IMR-90 (cell line): Measurements from ENCODE around the gene SLC1A5. TPM values are rescaled to one million over a fixed set of nuclear protein-coding genes. Genes with fewer than 3 reads are reported as not detected.

Source experiments
- ATAC-seq: fragments of 200-7000 bp; cut with Tn5 transposase; 2 replicates; pipeline ENCODE4 v1.9.1; 2020; ENCODE audit warnings: low read depth, mild to moderate bottlenecking, moderate library complexity
- BruUV-seq: library from RNA; stranded (reverse); fragments of 400-500 nt; replicated peaks from 2 replicates; lab custom pipeline; 2021; lab: Mats Ljungman, UMichigan
- CTCF ChIA-PET: fragments of 300-600 bp; formaldehyde crosslinking; extraction: SDS; loops from one replicate; lab custom pipeline; 2021; ENCODE audit warnings: antibody characterized with exemption; lab: Yijun Ruan, JAX
- POLR2A ChIA-PET: fragments of 300-600 bp; sonication (Branson Sonifier 250); formaldehyde crosslinking; loops from one replicate; lab custom pipeline; 2022; ENCODE audit warnings: antibody characterized with exemption; ENCODE audit not compliant: unreplicated experiment; lab: Charles Lee
- DNase-seq: peaks from one replicate; pipeline ENCODE4 v3.0.0; 2013
- H2AFZ ChIP-seq: replicated peaks from 2 replicates; pipeline ENCODE3; 2013; ENCODE audit warnings: low read length, mild to moderate bottlenecking; ENCODE audit not compliant: poor library complexity
- H2AK5ac ChIP-seq: 2 replicates; pipeline ENCODE4 v1.6.1; 2013; ENCODE audit warnings: low read depth, low read length, inconsistent platforms
- H2AK9ac ChIP-seq: replicated peaks from 2 replicates; pipeline ENCODE3; 2013; ENCODE audit warnings: mild to moderate bottlenecking, low read depth, low read length, moderate library complexity; ENCODE audit not compliant: poor library complexity
- H2BK120ac ChIP-seq: 2 replicates; pipeline ENCODE4 v1.6.1; 2013; ENCODE audit warnings: low read depth, low read length, inconsistent platforms
- H2BK15ac ChIP-seq: 3 replicates; pipeline ENCODE4 v1.6.1; 2013; ENCODE audit warnings: low read depth, low read length, inconsistent platforms
- H2BK20ac ChIP-seq: 2 replicates; pipeline ENCODE4 v1.6.1; 2013; ENCODE audit warnings: low read depth, mild to moderate bottlenecking, inconsistent platforms, low read length, moderate library complexity
- H2BK5ac ChIP-seq: 2 replicates; pipeline ENCODE4 v1.6.1; 2013; ENCODE audit warnings: mild to moderate bottlenecking, low read depth, low read length, inconsistent platforms; ENCODE audit not compliant: poor library complexity, severe bottlenecking
- H3K14ac ChIP-seq: replicated peaks from 2 replicates; pipeline ENCODE4 v1.6.1; 2013; ENCODE audit warnings: low read depth, low read length, inconsistent platforms
- H3K18ac ChIP-seq: 2 replicates; pipeline ENCODE4 v1.6.1; 2013; ENCODE audit warnings: low read depth, low read length, control low read depth
- H3K23ac ChIP-seq: 2 replicates; pipeline ENCODE4 v1.6.1; 2013; ENCODE audit warnings: low read depth, low read length, inconsistent platforms
- H3K27ac ChIP-seq: 2 replicates; pipeline ENCODE4 v1.5.1; 2013; ENCODE audit warnings: mild to moderate bottlenecking, control low read depth, low read length; ENCODE audit not compliant: insufficient read depth
- H3K27me3 ChIP-seq: 2 replicates; pipeline ENCODE4 v1.6.1; 2013; ENCODE audit warnings: low read length; ENCODE audit not compliant: control insufficient read depth, insufficient read depth
- H3K36me3 ChIP-seq: 2 replicates; pipeline ENCODE4 v1.6.1; 2013; ENCODE audit warnings: low read length, mixed read lengths; ENCODE audit not compliant: control insufficient read depth, insufficient read depth
- H3K4ac ChIP-seq: 2 replicates; pipeline ENCODE4 v1.6.1; 2013; ENCODE audit warnings: low read depth, low read length, inconsistent platforms
- H3K4me1 ChIP-seq: 2 replicates; pipeline ENCODE4 v1.6.1; 2013; ENCODE audit warnings: low read length, mixed read lengths; ENCODE audit not compliant: control insufficient read depth, insufficient read depth
- H3K4me2 ChIP-seq: 2 replicates; pipeline ENCODE4 v1.6.1; 2013; ENCODE audit warnings: low read depth, mild to moderate bottlenecking, control low read depth, low read length, moderate library complexity
- H3K4me3 ChIP-seq: 2 replicates; pipeline ENCODE4 v1.5.1; 2013; ENCODE audit warnings: low read depth, mild to moderate bottlenecking, control low read depth, low read length, moderate library complexity; ENCODE audit not compliant: insufficient read depth
- H3K56ac ChIP-seq: 2 replicates; pipeline ENCODE4 v1.6.1; 2013; ENCODE audit warnings: low read length, inconsistent platforms; ENCODE audit not compliant: insufficient read depth; ENCODE audit errors: extremely low read depth
- H3K79me1 ChIP-seq, 2 experiments: 2 replicates each; pipeline ENCODE4 v1.6.1; 2013; ENCODE audit warnings: low read length in 2 of 2, inconsistent platforms in 1 of 2, low read depth in 1 of 2
- H3K9ac ChIP-seq: 2 replicates; pipeline ENCODE4 v1.6.1; 2013; ENCODE audit warnings: low read depth, low read length, control low read depth
- H3K9me1 ChIP-seq: 2 replicates; pipeline ENCODE4 v1.6.1; 2013; ENCODE audit warnings: low read length, inconsistent platforms; ENCODE audit not compliant: insufficient read depth
- H3K9me3 ChIP-seq: 2 replicates; pipeline ENCODE4 v1.6.1; 2013; ENCODE audit warnings: low read length; ENCODE audit not compliant: control insufficient read depth, insufficient read depth
- H4K20me1 ChIP-seq: 2 replicates; pipeline ENCODE4 v1.6.1; 2013; ENCODE audit warnings: low read length, inconsistent platforms; ENCODE audit not compliant: insufficient read depth
- H4K5ac ChIP-seq: 2 replicates; pipeline ENCODE4 v1.6.1; 2013; ENCODE audit warnings: mild to moderate bottlenecking, low read depth, low read length, control low read depth
- H4K8ac ChIP-seq, 2 experiments: 2 replicates each; pipeline ENCODE4 v1.6.1; 2013; ENCODE audit warnings: low read depth in 2 of 2, low read length in 2 of 2, control low read depth in 1 of 2, inconsistent platforms in 1 of 2
- H4K91ac ChIP-seq: 2 replicates; pipeline ENCODE4 v1.6.1; 2013; ENCODE audit warnings: low read depth, low read length, inconsistent platforms; ENCODE audit not compliant: insufficient read depth
- BHLHE40 ChIP-seq: fragments of 150-350 bp; IDR thresholded peaks from 2 replicates; pipeline ENCODE4 v1.6.1; 2016; ENCODE audit warnings: mild to moderate bottlenecking, low read depth, low read length
- CEBPB ChIP-seq: IDR thresholded peaks from 2 replicates; pipeline ENCODE4 v1.6.1; 2012; ENCODE audit warnings: low read depth, low read length, improper control_type of control experiment
- CHD1 ChIP-seq: IDR thresholded peaks from 2 replicates; pipeline ENCODE4 v1.6.1; 2012; ENCODE audit warnings: low read depth, low read length, improper control_type of control experiment
- FOS ChIP-seq: fragments of 150-350 bp; IDR thresholded peaks from 2 replicates; pipeline ENCODE4 v1.6.1; 2016; ENCODE audit warnings: low read depth, low read length
- MAZ ChIP-seq: IDR thresholded peaks from 2 replicates; pipeline ENCODE4 v1.6.1; 2012; ENCODE audit warnings: low read depth, mild to moderate bottlenecking, low read length, improper control_type of control experiment, moderate library complexity, borderline replicate concordance
- MXI1 ChIP-seq: IDR thresholded peaks from 2 replicates; pipeline ENCODE4 v1.6.1; 2012; ENCODE audit warnings: low read depth, mild to moderate bottlenecking, low read length, moderate library complexity, borderline replicate concordance
- NFE2L2 ChIP-seq: fragments of 150-350 bp; IDR thresholded peaks from 2 replicates; pipeline ENCODE4 v1.6.1; 2016; ENCODE audit warnings: low read depth, mild to moderate bottlenecking, low read length
- POLR2A ChIP-seq: IDR thresholded peaks from 2 replicates; pipeline ENCODE4 v1.6.1; 2012; ENCODE audit warnings: mild to moderate bottlenecking, low read depth, low read length
- RAD21 ChIP-seq: IDR thresholded peaks from 2 replicates; pipeline ENCODE4 v1.6.1; 2012; ENCODE audit warnings: low read length, improper control_type of control experiment
- WGBS, 2 experiments: methylation state at CpG; one replicate each; pipeline versions ENCODE4 v1.1.5 to v1.1.7; 2013; ENCODE audit warnings: missing lambda C conversion rate in 2 of 2; ENCODE audit not compliant: insufficient read length in 1 of 2; ENCODE audit errors: extremely low coverage in 2 of 2; 5-methylcytosine and 5-hydroxymethylcytosine counted together
- dilution Hi-C: fragments of 300-500 bp; cut with HindIII; formaldehyde crosslinking; loops from one replicate; pipeline ENCODE4 v1.14.3; 2018; ENCODE audit warnings: low sequenced_read_pairs; ENCODE audit not compliant: unreplicated experiment
- in situ Hi-C: fragments of 300-500 bp; cut with MboI; formaldehyde crosslinking; loops from 3 replicates; pipeline ENCODE4 v1.14.3; 2019; ENCODE audit warnings: low sequenced_read_pairs, inconsistent platforms, mixed read lengths
- intact Hi-C: fragments of 100-400 bp; cut with micrococcal nuclease; formaldehyde crosslinking; loops from 2 replicates; pipeline ENCODE4 v1.10.0; 2022
- polyA plus RNA-seq, 3 experiments: library from polyadenylated mRNA; depleted of rRNA; stranded (reverse); fragments of >200 nt; gene quantifications; 2 replicates each; pipeline ENCODE4 v1.2.3, GENCODE V29; 2012; ENCODE audit warnings: low replicate concordance in 1 of 3
- total RNA-seq: library from RNA; depleted of rRNA; stranded (reverse); fragments of >200 nt; gene quantifications from 2 replicates; pipeline ENCODE4 v1.2.3, GENCODE V29; 2012
- TF ChIP-seq, protein P1 (sequence below): conservative IDR thresholded peaks from 2 replicates; pipeline ENCODE4 v1.5.1; 2012; ENCODE audit warnings: mild to moderate bottlenecking, low read depth, low read length, improper control_type of control experiment
- TF ChIP-seq, protein P2 (sequence below): fragments of 150-350 bp; IDR thresholded peaks from 2 replicates; pipeline ENCODE4 v1.6.1; 2016; ENCODE audit warnings: low read depth, mild to moderate bottlenecking, low read length, moderate library complexity, borderline replicate concordance

SLC1A5 gene
- total and polyA plus RNA-seq, 2 of the 4 experiments (the other 2 are of a cell fraction) = 142 to 171 TPM

DNA sequence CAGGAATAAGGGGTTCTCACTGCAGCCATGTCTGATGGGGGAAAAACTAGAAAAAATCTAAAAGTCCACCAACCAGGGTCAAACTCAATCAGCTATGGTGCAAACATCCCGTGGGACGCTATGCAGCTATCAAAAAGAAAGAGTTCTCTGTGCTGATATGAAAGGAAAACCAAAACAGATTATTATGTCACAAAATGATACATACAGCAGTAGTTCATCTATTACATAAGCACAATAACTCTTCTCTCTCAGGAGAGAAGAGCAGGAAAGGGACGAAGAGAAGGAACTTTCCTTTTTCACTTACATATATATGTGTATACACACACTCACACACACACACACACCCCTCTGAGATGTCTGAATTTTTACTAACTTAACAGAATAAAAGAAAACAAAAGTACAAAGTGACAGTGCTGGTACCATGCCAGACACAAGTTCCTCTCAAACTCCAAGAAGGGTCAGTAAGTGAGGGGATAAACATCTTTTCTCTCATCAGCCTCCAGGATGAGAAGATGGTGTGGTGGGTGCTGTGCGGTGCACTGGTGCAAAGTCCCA lies 45.4 kb downstream of the SLC1A5 start (continued):
- TF ChIP-seq, protein P1, sequence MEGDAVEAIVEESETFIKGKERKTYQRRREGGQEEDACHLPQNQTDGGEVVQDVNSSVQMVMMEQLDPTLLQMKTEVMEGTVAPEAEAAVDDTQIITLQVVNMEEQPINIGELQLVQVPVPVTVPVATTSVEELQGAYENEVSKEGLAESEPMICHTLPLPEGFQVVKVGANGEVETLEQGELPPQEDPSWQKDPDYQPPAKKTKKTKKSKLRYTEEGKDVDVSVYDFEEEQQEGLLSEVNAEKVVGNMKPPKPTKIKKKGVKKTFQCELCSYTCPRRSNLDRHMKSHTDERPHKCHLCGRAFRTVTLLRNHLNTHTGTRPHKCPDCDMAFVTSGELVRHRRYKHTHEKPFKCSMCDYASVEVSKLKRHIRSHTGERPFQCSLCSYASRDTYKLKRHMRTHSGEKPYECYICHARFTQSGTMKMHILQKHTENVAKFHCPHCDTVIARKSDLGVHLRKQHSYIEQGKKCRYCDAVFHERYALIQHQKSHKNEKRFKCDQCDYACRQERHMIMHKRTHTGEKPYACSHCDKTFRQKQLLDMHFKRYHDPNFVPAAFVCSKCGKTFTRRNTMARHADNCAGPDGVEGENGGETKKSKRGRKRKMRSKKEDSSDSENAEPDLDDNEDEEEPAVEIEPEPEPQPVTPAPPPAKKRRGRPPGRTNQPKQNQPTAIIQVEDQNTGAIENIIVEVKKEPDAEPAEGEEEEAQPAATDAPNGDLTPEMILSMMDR = no peak

DNA sequence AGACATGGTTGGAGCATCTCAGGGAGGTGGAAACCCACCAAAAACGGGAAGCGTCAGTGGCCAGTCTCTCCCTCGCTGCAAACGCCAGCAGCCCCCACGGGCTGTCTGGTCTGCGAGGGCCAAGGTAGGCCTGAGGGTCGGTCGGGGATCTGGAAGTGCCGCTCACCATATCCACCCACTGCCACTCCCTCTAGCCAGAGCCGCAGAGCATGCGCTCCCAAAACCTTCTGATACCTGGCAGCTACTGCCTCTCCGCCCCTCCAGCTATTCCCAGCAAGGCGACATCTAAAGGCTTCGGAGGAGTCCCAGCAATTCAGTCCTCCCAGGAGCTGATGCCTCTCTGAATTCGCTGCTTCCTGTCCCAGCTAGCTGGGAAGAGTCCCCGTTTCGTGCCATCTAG lies 46.9 kb downstream of the SLC1A5 start:
- Histone ChIP-seq H3K36me3 (peaks cover 33% of the 10 kb centered on the region), H2AK9ac (no peak overlapping the region), H2BK20ac (no peak overlapping the region), H3K4ac (no peak overlapping the region), H2BK5ac (no peak overlapping the region), H3K56ac (no peak overlapping the region), H3K27me3 (no peaks in the 10 kb centered on the region), H2AFZ (peak overlapping the region; percentile 1), H4K91ac (no peak overlapping the region), H3K9ac (no peak overlapping the region), H2AK5ac (no peak overlapping the region), H3K23ac (no peak overlapping the region), H2BK120ac (no peak overlapping the region), H3K9me3 (no peaks in the 10 kb centered on the region), H3K18ac (no peak overlapping the region), H3K4me1 (peaks cover 28% of the 10 kb centered on the region), H4K8ac (no peak overlapping the region), H4K5ac (no peak overlapping the region), H3K27ac (no peak overlapping the region), H2BK15ac (no peak overlapping the region), H3K4me3 (no peak overlapping the region), H3K9me1 (peaks cover 37% of the 10 kb centered on the region), H4K20me1 (peaks cover 93% of the 10 kb centered on the region), H3K14ac (no peak overlapping the region), H3K79me1 (peaks cover 22 to 87% of the 10 kb centered on the region in 2 experiments), H3K4me2 (no peak overlapping the region)
- ATAC-seq (no peak), DNase-seq (no peak)
- ChIA-PET CTCF (interaction anchor here (1.5 kb wide), 1 partner anchor 12 kb away, joined by 8 read pairs; no protein-coding TSS in a partner anchor), POLR2A (no interaction called here)
- dilution Hi-C loops (no loop called here), intact Hi-C loops (loop anchor here (10.0 kb wide), 1 partner anchor 127 kb away; no protein-coding TSS in a partner anchor), in situ Hi-C loops (no loop called here)
- WGBS, 2 experiments = 89% methylated on average over 7 of the region's 17 CpGs; no CpG with 5 or more reads in 1 of the 2 experiments
- no TSS peak for BruUV-seq
- TF ChIP-seq POLR2A (no peak), MXI1 (no peak), FOS (no peak), CEBPB (no peak), RAD21 (no peak), NFE2L2 (no peak), CHD1 (no peak), BHLHE40 (no peak), MAZ (no peak)
- TF ChIP-seq, protein P1 = no peak
- TF ChIP-seq, protein P2, sequence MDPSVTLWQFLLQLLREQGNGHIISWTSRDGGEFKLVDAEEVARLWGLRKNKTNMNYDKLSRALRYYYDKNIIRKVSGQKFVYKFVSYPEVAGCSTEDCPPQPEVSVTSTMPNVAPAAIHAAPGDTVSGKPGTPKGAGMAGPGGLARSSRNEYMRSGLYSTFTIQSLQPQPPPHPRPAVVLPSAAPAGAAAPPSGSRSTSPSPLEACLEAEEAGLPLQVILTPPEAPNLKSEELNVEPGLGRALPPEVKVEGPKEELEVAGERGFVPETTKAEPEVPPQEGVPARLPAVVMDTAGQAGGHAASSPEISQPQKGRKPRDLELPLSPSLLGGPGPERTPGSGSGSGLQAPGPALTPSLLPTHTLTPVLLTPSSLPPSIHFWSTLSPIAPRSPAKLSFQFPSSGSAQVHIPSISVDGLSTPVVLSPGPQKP = no peak
